ENCODE results near the gene ARFGEF2.
A peak's percentile ranks its signal among the peaks of the same experiment; 100 is the strongest.

Gene ARFGEF2

DNA sequence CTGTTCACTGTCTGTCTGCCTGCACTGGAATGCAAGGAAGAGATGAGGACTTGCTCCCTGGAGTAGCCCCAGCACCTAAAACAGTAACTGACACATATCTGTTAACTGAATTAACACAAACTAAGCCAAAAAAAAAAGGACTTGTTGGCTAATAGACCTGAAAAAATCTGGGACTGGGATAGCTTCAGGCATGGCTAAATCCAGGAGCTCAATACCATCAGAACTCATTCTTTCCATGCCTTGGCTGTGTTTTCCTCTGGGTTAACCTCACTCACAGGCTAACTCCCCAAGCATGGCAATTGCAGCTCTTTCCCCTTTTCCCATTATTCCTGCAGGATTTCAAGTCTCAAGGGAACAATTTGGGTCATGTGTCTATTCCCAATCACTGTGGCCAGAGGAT, 21.6 kb upstream of the ARFGEF2 start:
- TF ChIP-seq, protein P1, sequence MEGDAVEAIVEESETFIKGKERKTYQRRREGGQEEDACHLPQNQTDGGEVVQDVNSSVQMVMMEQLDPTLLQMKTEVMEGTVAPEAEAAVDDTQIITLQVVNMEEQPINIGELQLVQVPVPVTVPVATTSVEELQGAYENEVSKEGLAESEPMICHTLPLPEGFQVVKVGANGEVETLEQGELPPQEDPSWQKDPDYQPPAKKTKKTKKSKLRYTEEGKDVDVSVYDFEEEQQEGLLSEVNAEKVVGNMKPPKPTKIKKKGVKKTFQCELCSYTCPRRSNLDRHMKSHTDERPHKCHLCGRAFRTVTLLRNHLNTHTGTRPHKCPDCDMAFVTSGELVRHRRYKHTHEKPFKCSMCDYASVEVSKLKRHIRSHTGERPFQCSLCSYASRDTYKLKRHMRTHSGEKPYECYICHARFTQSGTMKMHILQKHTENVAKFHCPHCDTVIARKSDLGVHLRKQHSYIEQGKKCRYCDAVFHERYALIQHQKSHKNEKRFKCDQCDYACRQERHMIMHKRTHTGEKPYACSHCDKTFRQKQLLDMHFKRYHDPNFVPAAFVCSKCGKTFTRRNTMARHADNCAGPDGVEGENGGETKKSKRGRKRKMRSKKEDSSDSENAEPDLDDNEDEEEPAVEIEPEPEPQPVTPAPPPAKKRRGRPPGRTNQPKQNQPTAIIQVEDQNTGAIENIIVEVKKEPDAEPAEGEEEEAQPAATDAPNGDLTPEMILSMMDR (conservative IDR thresholded peaks at IDR 0.05): no peak
- TF ChIP-seq ZFX (IDR thresholded peaks at IDR 0.05): no peak
- H3K27ac ChIP-seq: no peak overlapping the region

DNA sequence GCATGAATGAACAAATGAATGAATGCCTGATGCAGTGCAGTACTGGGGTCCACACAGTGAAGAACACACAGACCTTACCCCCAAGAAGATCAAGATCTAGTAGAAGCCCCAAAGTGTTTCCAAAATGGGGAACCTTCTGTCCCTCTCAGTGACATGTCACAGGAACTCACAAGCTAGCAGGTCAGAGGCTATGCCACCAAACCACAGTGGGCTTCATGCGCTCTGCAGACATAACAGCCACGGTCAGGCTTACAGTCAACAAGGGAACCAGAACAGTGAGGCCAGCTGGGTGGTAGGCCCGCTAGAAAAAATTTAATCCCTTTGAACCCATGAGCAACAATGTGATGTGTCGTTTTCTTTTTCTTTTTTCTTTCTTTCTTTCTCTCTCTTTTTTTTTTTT, 20.2 kb upstream of the ARFGEF2 start:
- TF ChIP-seq ZFX (IDR thresholded peaks at IDR 0.05): no peak
- TF ChIP-seq, protein P1 (conservative IDR thresholded peaks at IDR 0.05): no peak
- no peak overlapping the region for H3K27ac ChIP-seq

DNA sequence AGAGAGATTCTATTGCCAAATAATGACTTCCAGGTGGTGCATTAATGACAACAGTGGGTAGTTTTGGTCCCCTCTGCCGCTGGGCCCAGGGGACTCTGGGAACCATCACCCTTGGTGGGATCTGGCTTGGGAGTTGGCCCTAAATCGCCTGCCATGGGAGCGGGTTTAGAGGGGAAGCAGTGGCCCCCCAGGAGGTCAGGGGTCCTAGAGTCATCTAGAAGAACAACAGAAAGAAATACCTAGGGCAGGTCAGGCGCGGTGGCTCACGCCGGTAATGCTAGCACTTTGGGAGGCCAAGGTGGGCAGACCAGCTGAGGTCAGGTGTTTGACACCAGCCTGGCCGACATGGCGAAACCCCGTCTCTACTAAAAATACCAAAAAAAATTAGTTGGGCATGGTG, 17.8 kb upstream of the ARFGEF2 start:
- no peak for TF ChIP-seq ZFX (IDR thresholded peaks at IDR 0.05)
- TF ChIP-seq, protein P1 (conservative IDR thresholded peaks at IDR 0.05): no peak
- no peak overlapping the region for H3K27ac ChIP-seq

DNA sequence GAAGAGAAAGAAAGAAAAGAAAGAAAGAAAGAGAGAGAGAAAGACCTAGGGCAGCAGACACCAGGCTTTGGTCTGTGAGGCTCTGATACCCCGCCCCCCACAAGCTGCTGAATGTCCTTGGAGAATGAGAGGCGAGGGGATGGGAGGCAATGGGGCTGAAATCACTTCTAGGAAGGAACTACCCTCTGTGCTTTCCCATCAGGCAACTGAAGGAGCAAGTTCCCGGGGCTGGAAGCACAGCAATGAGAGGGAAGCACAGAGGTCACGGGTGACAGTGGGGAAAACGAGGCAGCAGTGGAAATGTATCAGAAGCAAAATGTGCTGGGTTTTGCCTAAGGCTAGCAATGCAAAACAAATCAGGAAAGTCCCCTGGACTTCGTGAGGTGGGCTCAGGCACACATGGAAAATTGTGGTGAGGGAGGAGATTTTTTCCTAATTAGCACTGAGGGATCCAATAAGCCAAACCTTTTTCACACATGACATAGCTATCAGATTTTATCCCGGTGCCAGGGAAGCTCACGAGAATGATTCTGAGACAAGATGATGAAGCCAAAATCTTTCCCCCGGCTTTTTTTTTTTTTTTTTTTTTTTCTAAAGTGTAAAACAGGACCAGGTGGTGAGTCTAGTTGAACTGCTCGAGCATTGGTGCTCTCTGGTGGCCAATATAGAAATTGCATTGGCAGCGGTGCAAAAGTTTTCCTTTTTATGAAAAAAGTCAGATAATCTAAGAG, 16.8 kb upstream of the ARFGEF2 start:
- TF ChIP-seq ZFX (IDR thresholded peaks at IDR 0.05): no peak
- TF ChIP-seq, protein P1 (conservative IDR thresholded peaks at IDR 0.05): peak; percentile 89
- no peak overlapping the region for H3K27ac ChIP-seq

DNA sequence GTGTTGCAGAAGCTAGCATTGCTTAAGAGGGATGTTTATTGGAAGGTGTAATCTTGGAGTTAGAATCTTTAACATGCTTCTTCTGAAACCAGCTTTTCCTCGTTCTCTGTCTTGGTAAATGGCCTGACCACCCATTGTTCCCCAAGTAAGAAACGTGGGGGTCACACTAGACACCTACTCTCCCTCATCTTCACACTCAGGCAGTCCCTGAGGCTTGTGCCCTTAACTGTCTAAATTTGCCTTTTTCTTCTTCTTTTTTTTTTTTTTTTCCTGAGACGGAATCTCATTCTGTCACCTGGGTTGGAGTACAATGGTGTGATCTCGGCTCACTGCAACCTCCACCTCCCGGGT, 16.2 kb upstream of the ARFGEF2 start:
- no peak overlapping the region for H3K27ac ChIP-seq

DNA sequence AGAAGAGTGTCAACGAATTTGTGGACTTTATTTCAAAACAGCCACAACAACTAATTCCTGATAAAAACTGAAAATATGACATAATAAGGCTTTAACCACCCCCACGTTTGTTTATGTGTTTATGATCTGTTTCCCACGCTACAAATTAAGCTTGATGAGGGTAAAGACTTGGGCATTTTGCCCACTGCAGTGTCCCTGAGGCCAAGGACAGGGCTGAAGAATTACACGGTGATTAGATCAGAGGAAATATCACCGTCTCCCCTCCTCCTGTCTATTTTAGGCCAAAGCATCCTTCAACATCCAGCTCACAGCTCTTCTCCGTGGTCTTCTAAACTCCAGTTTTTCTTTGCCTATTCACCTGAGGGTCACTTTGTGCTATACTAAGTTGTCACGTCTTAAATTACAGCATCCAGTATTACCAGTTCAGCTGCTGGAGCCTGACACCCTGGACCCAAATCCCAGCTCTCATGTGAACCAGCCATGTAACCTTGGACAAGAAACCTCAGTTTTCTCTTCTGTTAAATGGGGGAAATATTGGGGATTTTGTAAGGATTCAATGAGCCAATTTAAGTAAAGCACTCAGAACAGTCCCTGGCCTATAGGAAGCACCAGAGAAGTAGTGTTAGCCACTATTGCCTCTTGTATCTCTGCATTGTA, 15.2 kb upstream of the ARFGEF2 start:
- TF ChIP-seq, protein P1 (conservative IDR thresholded peaks at IDR 0.05): no peak
- TF ChIP-seq ZFX (IDR thresholded peaks at IDR 0.05): no peak
- H3K27ac ChIP-seq: no peak overlapping the region

More for the DNA sequence above, 16.2 kb upstream of the ARFGEF2 start:
- TF ChIP-seq, protein P1 (conservative IDR thresholded peaks at IDR 0.05): peak; percentile 55
- TF ChIP-seq ZFX (IDR thresholded peaks at IDR 0.05): no peak

DNA sequence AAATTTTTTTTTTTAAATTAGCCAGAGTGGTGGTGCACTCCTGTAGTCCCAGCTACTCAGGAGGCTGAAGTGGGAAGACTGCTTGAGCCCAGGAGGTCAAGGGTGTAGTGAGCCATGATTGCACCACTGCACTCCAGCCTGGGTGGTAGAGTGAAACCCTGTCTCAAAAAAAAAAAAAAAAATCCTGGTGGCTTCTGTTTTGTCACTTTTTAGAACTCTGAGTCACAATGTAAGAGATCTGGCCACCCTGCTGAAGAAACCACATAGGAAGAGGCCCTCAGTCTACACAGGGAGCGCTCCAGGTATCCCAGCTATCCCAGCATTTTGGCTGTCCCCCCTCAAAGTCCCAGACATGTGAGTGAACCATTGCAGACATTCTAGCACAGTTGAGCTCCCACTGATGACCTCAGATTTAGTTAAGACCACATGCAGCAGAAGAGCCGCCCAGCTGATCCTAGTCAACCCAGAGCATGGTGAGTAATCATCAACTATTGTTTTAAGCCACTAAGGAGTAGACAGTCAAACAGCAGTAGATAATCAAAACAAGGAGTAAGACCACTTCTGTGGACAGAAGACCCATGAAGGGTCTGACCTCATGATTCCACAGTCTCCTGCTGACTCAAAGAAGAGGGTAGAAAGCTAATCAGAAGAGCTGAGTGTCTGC, 12.7 kb upstream of the ARFGEF2 start:
- TF ChIP-seq, protein P1 (conservative IDR thresholded peaks at IDR 0.05): no peak
- no peak for TF ChIP-seq ZFX (IDR thresholded peaks at IDR 0.05)
- no peak overlapping the region for H3K27ac ChIP-seq
